WERI-Rb-1 (cell line): Measurements from ENCODE around the gene ALDH9A1.
"Not testable (repeated sequence)": the region's sequence is repeated elsewhere in the genome, so short reads cannot be mapped to it uniquely, and the experiment has no call there.

Source experiments
- DNase-seq: peaks from one replicate; pipeline ENCODE4 v3.0.0-alpha.2; 2020
- H3K27ac ChIP-seq: fragments of 250-450 bp; sonication (Bioruptor Pico); 2 replicates; pipeline ENCODE4 v1.5.1; 2020; ENCODE audit warnings: mild to moderate bottlenecking, moderate library complexity
- H3K27me3 ChIP-seq: fragments of 250-450 bp; sonication (Bioruptor Pico); 2 replicates; pipeline ENCODE4 v1.5.1; 2021; ENCODE audit warnings: mild to moderate bottlenecking, low read depth, moderate library complexity; ENCODE audit not compliant: insufficient read depth, severe bottlenecking
- H3K36me3 ChIP-seq: fragments of 250-450 bp; sonication (Bioruptor Pico); 2 replicates; pipeline ENCODE4 v1.5.1; 2020; ENCODE audit warnings: mild to moderate bottlenecking, moderate library complexity
- H3K4me3 ChIP-seq: 2 replicates; pipeline ENCODE4 v1.5.1; 2011; ENCODE audit warnings: low read depth, mild to moderate bottlenecking, control low read depth, low read length
- H3K9me3 ChIP-seq: fragments of 250-450 bp; sonication (Bioruptor Pico); 2 replicates; pipeline ENCODE4 v1.5.1; 2021; ENCODE audit warnings: mild to moderate bottlenecking, moderate library complexity; ENCODE audit not compliant: severe bottlenecking
- TF ChIP-seq, protein P1 (sequence below): IDR thresholded peaks from 2 replicates; pipeline ENCODE4 v1.5.1; 2011; ENCODE audit warnings: low read depth, mild to moderate bottlenecking, control low read depth, inconsistent platforms, low read length

Gene ALDH9A1

DNA sequence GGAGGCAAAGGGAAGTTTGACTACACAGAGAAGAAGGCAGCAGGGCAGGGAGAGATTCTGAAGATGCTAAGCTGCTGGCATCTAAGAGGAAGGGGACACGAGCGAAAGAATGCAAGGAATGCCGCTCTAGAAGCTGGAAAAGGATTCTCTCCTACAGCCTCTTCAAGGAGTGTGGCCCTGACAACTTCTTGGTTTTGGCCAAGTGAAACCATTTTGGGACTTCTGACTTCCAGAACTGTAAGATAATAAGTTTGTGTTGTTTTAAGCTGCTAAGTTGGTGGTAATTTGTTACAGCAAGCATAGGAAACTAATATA, 38.8 kb downstream of the ALDH9A1 start:
- Histone ChIP-seq H3K9me3 (no peaks in the 10 kb centered on the region), H3K27me3 (no peaks in the 10 kb centered on the region), H3K27ac (no peak overlapping the region), H3K4me3 (no peak overlapping the region), H3K36me3 (peaks cover 38% of the 10 kb centered on the region)
- DNase-seq = no peak
- TF ChIP-seq, protein P1, sequence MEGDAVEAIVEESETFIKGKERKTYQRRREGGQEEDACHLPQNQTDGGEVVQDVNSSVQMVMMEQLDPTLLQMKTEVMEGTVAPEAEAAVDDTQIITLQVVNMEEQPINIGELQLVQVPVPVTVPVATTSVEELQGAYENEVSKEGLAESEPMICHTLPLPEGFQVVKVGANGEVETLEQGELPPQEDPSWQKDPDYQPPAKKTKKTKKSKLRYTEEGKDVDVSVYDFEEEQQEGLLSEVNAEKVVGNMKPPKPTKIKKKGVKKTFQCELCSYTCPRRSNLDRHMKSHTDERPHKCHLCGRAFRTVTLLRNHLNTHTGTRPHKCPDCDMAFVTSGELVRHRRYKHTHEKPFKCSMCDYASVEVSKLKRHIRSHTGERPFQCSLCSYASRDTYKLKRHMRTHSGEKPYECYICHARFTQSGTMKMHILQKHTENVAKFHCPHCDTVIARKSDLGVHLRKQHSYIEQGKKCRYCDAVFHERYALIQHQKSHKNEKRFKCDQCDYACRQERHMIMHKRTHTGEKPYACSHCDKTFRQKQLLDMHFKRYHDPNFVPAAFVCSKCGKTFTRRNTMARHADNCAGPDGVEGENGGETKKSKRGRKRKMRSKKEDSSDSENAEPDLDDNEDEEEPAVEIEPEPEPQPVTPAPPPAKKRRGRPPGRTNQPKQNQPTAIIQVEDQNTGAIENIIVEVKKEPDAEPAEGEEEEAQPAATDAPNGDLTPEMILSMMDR = no peak

DNA sequence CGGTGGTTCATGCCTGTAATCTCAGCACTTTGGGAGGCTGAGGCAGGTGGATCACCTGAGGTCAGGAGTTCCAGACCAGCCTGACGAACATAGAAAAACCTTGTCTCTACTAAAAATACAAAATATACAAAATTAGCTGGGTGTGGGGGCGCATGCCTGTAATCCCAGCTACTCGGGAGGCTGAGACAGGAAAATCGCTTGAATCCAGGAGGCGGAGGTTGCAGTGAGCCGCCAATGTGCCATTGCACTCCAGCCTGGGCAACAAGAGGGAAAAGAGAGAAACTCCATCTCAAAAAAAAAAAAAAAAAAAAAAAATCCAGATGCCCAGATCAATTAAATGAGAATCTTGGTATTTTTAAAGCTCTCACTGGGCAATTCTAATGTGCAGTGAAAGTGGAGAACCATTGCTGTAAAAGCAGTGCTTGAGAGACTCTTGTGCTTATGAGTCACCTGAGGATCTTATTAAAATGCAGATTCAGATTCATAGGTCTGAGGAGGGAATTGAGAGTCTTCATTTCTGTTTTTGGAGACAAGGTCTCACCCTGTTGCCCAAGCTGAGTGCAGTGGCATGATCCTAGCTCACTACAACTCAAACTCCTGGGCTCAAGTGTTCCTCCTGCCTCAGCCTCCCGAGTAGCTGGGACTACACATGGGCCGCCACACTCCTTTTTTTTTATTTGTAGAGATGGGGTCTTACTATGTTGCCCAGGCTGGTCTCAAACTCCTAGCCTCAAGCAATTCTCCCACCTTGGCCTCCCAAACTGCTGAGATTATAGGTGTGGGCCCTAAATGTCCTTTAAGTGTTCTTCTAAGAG, 39.4 kb downstream of the ALDH9A1 start:
- not testable (repeated sequence) for H3K27me3 ChIP-seq, H3K9me3 ChIP-seq, H3K27ac ChIP-seq, DNase-seq, H3K4me3 ChIP-seq
- H3K36me3 ChIP-seq = peaks cover 38% of the 10 kb centered on the region

DNA sequence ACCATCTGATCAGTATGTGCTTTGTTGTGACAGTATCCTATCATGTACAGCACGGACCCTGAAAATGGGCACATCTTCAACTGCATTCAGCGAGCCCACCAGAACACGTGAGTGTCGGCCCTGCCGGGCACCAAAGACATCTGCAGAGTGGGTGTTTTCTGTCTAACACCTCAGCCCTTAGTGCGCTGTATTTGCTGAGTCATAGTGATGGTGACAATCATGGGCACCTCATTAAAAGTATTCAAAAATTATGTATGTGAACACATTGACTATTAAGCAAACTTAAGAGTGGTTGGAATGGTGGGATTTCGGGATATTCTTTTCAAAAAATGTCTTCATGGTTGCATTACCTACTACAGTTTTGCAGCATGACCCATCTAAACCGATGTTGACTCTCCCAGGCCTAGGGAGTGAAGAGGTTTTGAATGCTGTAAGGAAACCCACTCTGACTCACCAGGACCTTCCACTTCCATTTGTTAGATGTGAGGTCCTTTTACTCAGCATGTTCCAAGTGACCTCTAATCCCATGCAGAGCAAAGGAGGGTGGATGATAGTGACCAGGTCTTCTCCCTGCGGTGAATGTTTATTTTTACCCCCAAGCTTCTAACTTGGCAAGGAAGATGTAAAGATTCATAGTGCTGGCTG, 47.3 kb downstream of the ALDH9A1 start:
- Histone ChIP-seq H3K27me3 (no peaks in the 10 kb centered on the region), H3K9me3 (no peaks in the 10 kb centered on the region), H3K27ac (no peak overlapping the region), H3K4me3 (no peak overlapping the region), H3K36me3 (peaks cover 30% of the 10 kb centered on the region)
- TF ChIP-seq, protein P1 = no peak
- DNase-seq = no peak

DNA sequence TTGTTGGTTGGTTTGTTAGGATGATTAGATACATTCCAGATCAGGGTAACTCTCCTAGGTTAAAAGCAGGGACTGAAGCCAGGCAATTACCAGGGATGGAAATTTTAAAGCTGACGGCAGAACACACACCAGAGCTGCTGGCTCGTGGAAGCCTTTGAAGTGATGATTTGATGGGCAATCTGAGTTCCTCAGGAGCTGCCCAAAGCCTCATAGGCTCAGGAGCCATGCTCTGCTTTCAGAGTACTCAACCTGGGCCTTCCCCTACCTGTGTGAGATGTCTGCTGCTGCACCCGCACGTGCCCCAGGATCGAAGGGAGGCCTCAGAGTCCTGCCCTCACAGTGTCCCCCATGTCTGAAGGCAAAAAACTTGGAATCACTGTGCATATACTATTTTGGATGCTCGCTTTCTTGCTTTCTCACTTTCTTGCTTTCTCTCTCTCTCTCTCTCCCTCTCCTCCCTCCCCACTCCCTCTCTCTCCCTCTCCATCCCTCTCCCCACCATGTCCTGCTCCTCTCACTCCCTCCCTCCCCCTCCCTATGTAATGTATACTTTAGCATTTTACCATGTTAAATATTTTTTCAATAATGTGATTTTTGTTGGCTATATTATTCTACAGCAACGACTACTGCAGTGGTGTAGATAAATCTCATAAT, 49.3 kb downstream of the ALDH9A1 start:
- Histone ChIP-seq H3K27ac (no peak overlapping the region), H3K4me3 (no peak overlapping the region), H3K27me3 (no peaks in the 10 kb centered on the region), H3K9me3 (no peaks in the 10 kb centered on the region), H3K36me3 (peaks cover 23% of the 10 kb centered on the region)
- TF ChIP-seq, protein P1 = no peak
- DNase-seq = no peak

DNA sequence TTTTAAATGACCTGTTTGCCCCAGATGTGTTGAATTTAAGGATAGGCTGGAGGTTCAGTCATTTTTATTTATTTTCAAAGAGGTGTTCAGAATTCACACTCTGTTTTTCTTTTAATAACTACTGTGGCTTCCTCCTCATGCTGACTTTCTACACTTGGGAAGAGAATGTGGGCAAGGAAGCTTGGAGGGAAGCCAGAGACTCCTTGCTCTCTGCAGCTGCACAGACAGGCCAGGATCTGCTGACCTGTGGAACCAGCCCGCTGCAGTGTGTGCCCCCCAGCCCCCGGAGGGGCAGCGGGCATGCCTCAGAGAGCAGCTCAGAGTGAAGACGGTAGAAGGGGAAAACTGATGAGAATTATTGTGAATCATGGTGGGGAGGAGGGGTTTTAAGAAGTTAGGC, 50.4 kb downstream of the ALDH9A1 start:
- Histone ChIP-seq H3K36me3 (peaks cover 17% of the 10 kb centered on the region), H3K27me3 (no peaks in the 10 kb centered on the region), H3K9me3 (no peaks in the 10 kb centered on the region), H3K4me3 (no peak overlapping the region), H3K27ac (no peak overlapping the region)
- TF ChIP-seq, protein P1 = no peak
- DNase-seq = no peak

DNA sequence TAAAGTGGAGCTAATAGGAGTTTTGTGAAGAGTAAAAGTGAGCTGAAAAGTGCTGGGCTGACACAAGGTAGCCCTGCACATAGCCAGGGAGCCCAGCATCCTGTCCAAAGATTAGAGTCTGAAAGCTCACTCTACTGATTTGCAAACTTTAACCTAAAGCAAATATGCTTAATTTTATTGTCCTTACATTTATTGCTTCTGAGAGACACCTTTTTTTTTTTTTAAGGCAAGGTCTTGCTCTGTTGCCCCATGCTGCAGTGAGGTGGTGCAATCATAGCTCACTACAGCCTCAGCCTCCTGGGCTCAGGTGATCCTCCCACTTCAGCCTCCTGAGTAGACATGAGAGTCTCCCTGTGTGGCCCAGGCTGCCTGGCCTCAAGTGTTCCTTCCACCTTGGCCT, 50.8 kb downstream of the ALDH9A1 start:
- no peak overlapping the region for H3K4me3 ChIP-seq
- no peak overlapping the region for H3K27ac ChIP-seq
- H3K36me3 ChIP-seq = peaks cover 17% of the 10 kb centered on the region
- no peaks in the 10 kb centered on the region for H3K27me3 ChIP-seq
- no peak for DNase-seq
- TF ChIP-seq, protein P1 = no peak
- H3K9me3 ChIP-seq = no peaks in the 10 kb centered on the region
